Left ventricle myocardium inferior (tissue), 1 donor: ENCODE results near the gene GCC2. TPM values are rescaled to one million over a fixed set of nuclear protein-coding genes. Genes with fewer than 3 reads are reported as not detected.
A peak's percentile ranks its signal among the peaks of the same experiment; 100 is the strongest.

Experiments used
- DNase-seq: peaks from one replicate; pipeline ENCODE4 v3.0.0-alpha.2; 2020
- H3K27ac ChIP-seq: fragments of 200-600 bp; replicated peaks from 2 replicates; pipeline ENCODE4 v1.8.0; 2021
- H3K27me3 ChIP-seq: fragments of 200-600 bp; 2 replicates; pipeline ENCODE4 v1.8.0; 2021; ENCODE audit warnings: low read depth
- H3K36me3 ChIP-seq: fragments of 200-600 bp; 2 replicates; pipeline ENCODE4 v1.8.0; 2021
- H3K4me1 ChIP-seq: fragments of 200-600 bp; 2 replicates; pipeline ENCODE4 v1.8.0; 2021
- H3K4me3 ChIP-seq: fragments of 200-600 bp; 2 replicates; pipeline ENCODE4 v1.8.0; 2021; ENCODE audit warnings: mild to moderate bottlenecking, moderate library complexity
- H3K9me3 ChIP-seq: fragments of 200-600 bp; replicated peaks from 2 replicates; pipeline ENCODE4 v1.8.0; 2021
- CTCF ChIP-seq: fragments of 200-600 bp; IDR thresholded peaks from 2 replicates; pipeline ENCODE4 v1.8.0; 2021; ENCODE audit warnings: antibody characterized with exemption, mild to moderate bottlenecking, borderline replicate concordance
- intact Hi-C: fragments of 100-400 bp; cut with micrococcal nuclease; formaldehyde crosslinking; loops from one replicate; pipeline ENCODE4 v1.11.0; 2022
- total RNA-seq: library from RNA; stranded (reverse); fragmentation: NEBNext Ultra II Directional; extraction: Animal tissue kit (Norgen Biotek cat#: 25700); gene quantifications from one replicate; pipeline ENCODE4 v1.2.1, GENCODE V29; 2021
- donor health status: DM: no; HTN: yes; CAD: no; lungs with severe emphysema.

Gene GCC2
- total RNA-seq, 1 donor from 2014 or later = 24.9 TPM

GRCh38 chr2:108444941-108445840, 3.8 kb upstream of the GCC2 start:
- intact Hi-C loops = no loop called here
- H3K27ac ChIP-seq = peak overlapping the region; percentile 6
- no peak for DNase-seq
- H3K4me1 ChIP-seq = peaks cover 22% of the 10 kb centered on the region
- no peak for TF ChIP-seq CTCF
- H3K9me3 ChIP-seq = no peaks in the 10 kb centered on the region
- H3K4me3 ChIP-seq = no peak overlapping the region
- no peaks in the 10 kb centered on the region for H3K27me3 ChIP-seq
- H3K36me3 ChIP-seq = no peaks in the 10 kb centered on the region

- H3K4me3 ChIP-seq = no peak overlapping the region
- DNase-seq = no peak
- intact Hi-C loops = no loop called here
- peaks cover 3% of the 10 kb centered on the region for H3K36me3 ChIP-seq
- H3K27ac ChIP-seq = no peak overlapping the region
- no peaks in the 10 kb centered on the region for H3K27me3 ChIP-seq
- no peaks in the 10 kb centered on the region for H3K9me3 ChIP-seq
- no peak for TF ChIP-seq CTCF
- H3K4me1 ChIP-seq = peaks cover 24% of the 10 kb centered on the region
Observed at GRCh38 chr2:108446703-108447102, 2.3 kb upstream of the GCC2 start.

GRCh38 chr2:108447947-108448677, 894 bp upstream of the GCC2 start:
- peaks cover 24% of the 10 kb centered on the region for H3K4me1 ChIP-seq
- intact Hi-C loops = no loop called here
- H3K27ac ChIP-seq = peak overlapping the region; percentile 83
- H3K36me3 ChIP-seq = peaks cover 16% of the 10 kb centered on the region
- H3K27me3 ChIP-seq = no peaks in the 10 kb centered on the region
- H3K4me3 ChIP-seq = peak overlapping the region; percentile 87
- H3K9me3 ChIP-seq = no peaks in the 10 kb centered on the region
- no peak for TF ChIP-seq CTCF
- no peak for DNase-seq

- no peak for DNase-seq
Observed at GRCh38 chr2:108449410-108450130, 564 bp downstream of the GCC2 start.

More at GRCh38 chr2:108449410-108450130, 564 bp downstream of the GCC2 start:
- H3K4me1 ChIP-seq = peaks cover 24% of the 10 kb centered on the region
- peaks cover 30% of the 10 kb centered on the region for H3K36me3 ChIP-seq
- no peaks in the 10 kb centered on the region for H3K27me3 ChIP-seq
- no peaks in the 10 kb centered on the region for H3K9me3 ChIP-seq
- no peak for TF ChIP-seq CTCF
- H3K27ac ChIP-seq = peak overlapping the region; percentile 83
- intact Hi-C loops = no loop called here
- H3K4me3 ChIP-seq = peak overlapping the region; percentile 87
